Loucy (cell line): ENCODE measurements around the gene PLXNB1.

ENCODE experiments used
- H2AFZ ChIP-seq: fragments of 200-600 bp; sonication (generic); 2 replicates; pipeline ENCODE4 v1.6.0; 2016; ENCODE audit warnings: antibody characterized with exemption, mild to moderate bottlenecking, low read length, moderate library complexity
- H3F3A ChIP-seq: fragments of 200-600 bp; 2 replicates; pipeline ENCODE4 v1.6.0; 2016; ENCODE audit warnings: antibody characterized with exemption, low read depth, mild to moderate bottlenecking
- H3K27me3 ChIP-seq: fragments of 200-600 bp; sonication (generic); 2 replicates; pipeline ENCODE4 v1.6.1; 2014; ENCODE audit warnings: low read length, mild to moderate bottlenecking; ENCODE audit not compliant: insufficient read depth, poor library complexity, severe bottlenecking
- H3K36me3 ChIP-seq: fragments of 200-600 bp; sonication (generic); 2 replicates; pipeline ENCODE4 v1.6.1; 2016; ENCODE audit warnings: low read length; ENCODE audit not compliant: insufficient read depth
- H3K4me1 ChIP-seq: fragments of 200-600 bp; sonication (generic); 2 replicates; pipeline ENCODE4 v1.5.1; 2014; ENCODE audit warnings: low read length, mild to moderate bottlenecking; ENCODE audit not compliant: insufficient read depth, poor library complexity, severe bottlenecking
- H3K4me2 ChIP-seq: fragments of 200-600 bp; sonication (generic); 2 replicates; pipeline ENCODE4 v1.6.0; 2014; ENCODE audit warnings: antibody characterized with exemption, low read length, low read depth, mild to moderate bottlenecking; ENCODE audit not compliant: poor library complexity, severe bottlenecking
- H3K4me3 ChIP-seq: fragments of 200-600 bp; sonication (generic); 2 replicates; pipeline ENCODE4 v1.5.1; 2014; ENCODE audit warnings: low read length, mild to moderate bottlenecking, mixed read lengths; ENCODE audit not compliant: poor library complexity, severe bottlenecking
- H3K79me2 ChIP-seq: fragments of 200-600 bp; sonication (generic); 2 replicates; pipeline ENCODE4 v1.6.1; 2014; ENCODE audit warnings: low read length; ENCODE audit not compliant: insufficient read depth
- H3K9ac ChIP-seq: fragments of 200-600 bp; sonication (generic); 2 replicates; pipeline ENCODE4 v1.6.0; 2014; ENCODE audit warnings: mild to moderate bottlenecking, low read depth, low read length, moderate library complexity; ENCODE audit not compliant: poor library complexity, severe bottlenecking
- H3K9me2 ChIP-seq: fragments of 200-600 bp; sonication (generic); replicated peaks from 2 replicates; pipeline ENCODE4 v1.6.1; 2016; ENCODE audit warnings: low read depth, low read length, mixed read lengths
- H3K9me3 ChIP-seq: fragments of 200-600 bp; sonication (generic); 2 replicates; pipeline ENCODE4 v1.6.1; 2014; ENCODE audit warnings: mild to moderate bottlenecking, antibody characterized with exemption, low read length, low read depth; ENCODE audit not compliant: insufficient read depth
- H4K20me1 ChIP-seq: fragments of 200-600 bp; sonication (generic); 2 replicates; pipeline ENCODE4 v1.6.0; 2014; ENCODE audit warnings: antibody characterized with exemption, low read length, mild to moderate bottlenecking; ENCODE audit not compliant: insufficient read depth, poor library complexity, severe bottlenecking
- EZH2phosphoT487 ChIP-seq: fragments of 200-600 bp; IDR thresholded peaks from 2 replicates; pipeline ENCODE4 v1.6.1; 2018; ENCODE audit warnings: antibody characterized with exemption, mild to moderate bottlenecking, moderate library complexity, borderline replicate concordance
- TF ChIP-seq, protein P1 (sequence below): fragments of 200-600 bp; sonication (generic); conservative IDR thresholded peaks from 2 replicates; pipeline ENCODE4 v1.5.1; 2014; ENCODE audit warnings: mild to moderate bottlenecking, antibody characterized with exemption, low read length

Gene PLXNB1

DNA sequence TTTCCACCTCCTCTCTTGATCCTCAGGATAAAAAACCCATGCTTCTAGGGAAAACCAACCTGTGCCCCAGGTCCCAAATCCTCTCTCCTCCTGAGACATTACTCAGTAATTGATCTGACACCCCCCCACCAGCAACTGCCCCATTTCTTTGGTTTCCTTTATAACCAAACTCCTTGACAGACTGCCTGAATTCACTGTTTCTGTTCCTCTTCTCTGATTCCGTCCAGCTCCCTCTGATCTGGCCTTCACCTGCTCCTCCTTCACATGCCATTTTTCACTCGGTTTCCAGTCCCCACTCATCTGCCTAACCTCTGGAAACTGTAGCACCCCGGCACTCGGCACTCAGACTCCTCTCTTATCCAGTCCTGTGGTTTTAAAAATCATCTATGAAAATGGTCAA lies 7.9 kb upstream of the PLXNB1 start:
- Histone ChIP-seq H2AFZ (no peak overlapping the region), H3K36me3 (peaks cover 3% of the 10 kb centered on the region; the same call in 1 of the 2 replicates), H3K27me3 (no peaks in the 10 kb centered on the region), H3K9ac (peak overlapping the region; percentile 0), H3K4me2 (peak overlapping the region; percentile 61), H3K9me3 (no peaks in the 10 kb centered on the region), H3K9me2 (no peaks in the 10 kb centered on the region), H4K20me1 (peaks cover 21% of the 10 kb centered on the region), H3K4me3 (no peak overlapping the region), H3F3A (no peaks in the 10 kb centered on the region), H3K4me1 (peaks cover 23% of the 10 kb centered on the region), H3K79me2 (peaks cover 47% of the 10 kb centered on the region)
- TF ChIP-seq, protein P1, sequence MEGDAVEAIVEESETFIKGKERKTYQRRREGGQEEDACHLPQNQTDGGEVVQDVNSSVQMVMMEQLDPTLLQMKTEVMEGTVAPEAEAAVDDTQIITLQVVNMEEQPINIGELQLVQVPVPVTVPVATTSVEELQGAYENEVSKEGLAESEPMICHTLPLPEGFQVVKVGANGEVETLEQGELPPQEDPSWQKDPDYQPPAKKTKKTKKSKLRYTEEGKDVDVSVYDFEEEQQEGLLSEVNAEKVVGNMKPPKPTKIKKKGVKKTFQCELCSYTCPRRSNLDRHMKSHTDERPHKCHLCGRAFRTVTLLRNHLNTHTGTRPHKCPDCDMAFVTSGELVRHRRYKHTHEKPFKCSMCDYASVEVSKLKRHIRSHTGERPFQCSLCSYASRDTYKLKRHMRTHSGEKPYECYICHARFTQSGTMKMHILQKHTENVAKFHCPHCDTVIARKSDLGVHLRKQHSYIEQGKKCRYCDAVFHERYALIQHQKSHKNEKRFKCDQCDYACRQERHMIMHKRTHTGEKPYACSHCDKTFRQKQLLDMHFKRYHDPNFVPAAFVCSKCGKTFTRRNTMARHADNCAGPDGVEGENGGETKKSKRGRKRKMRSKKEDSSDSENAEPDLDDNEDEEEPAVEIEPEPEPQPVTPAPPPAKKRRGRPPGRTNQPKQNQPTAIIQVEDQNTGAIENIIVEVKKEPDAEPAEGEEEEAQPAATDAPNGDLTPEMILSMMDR = no peak
- TF ChIP-seq EZH2phosphoT487 = no peak

DNA sequence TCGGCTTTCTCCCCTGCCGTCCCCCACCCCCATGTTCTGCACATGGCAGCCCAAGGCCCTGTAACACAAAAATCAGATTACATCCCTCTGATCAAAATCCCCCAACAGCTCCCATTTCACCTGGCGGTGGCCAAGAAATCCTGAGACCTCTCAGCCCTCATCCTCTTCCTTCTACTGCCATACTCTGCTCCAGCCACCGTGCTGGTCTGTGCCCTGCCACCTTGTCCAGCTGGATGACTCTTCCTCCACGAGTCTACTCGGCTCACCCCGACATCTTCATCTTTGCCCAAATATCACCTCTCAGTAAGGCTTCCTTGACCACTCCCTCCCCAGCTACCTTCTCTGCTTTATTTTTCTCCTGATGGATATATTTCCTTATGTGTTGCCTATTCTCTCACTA lies 7.0 kb upstream of the PLXNB1 start:
- peaks cover 19% of the 10 kb centered on the region for H3K4me1 ChIP-seq
- H3K9me3 ChIP-seq = no peaks in the 10 kb centered on the region
- H3K9me2 ChIP-seq = no peaks in the 10 kb centered on the region
- no peaks in the 10 kb centered on the region for H3K27me3 ChIP-seq
- H3K9ac ChIP-seq = peak overlapping the region; percentile 0
- peaks cover 14% of the 10 kb centered on the region for H4K20me1 ChIP-seq
- H3K4me3 ChIP-seq = no peak overlapping the region
- no peak overlapping the region for H2AFZ ChIP-seq
- H3K36me3 ChIP-seq = no peaks in the 10 kb centered on the region
- H3K79me2 ChIP-seq = peaks cover 38% of the 10 kb centered on the region
- H3F3A ChIP-seq = no peaks in the 10 kb centered on the region
- TF ChIP-seq, protein P1 = no peak
- no peak for TF ChIP-seq EZH2phosphoT487
- peak overlapping the region; percentile 32 for H3K4me2 ChIP-seq

DNA sequence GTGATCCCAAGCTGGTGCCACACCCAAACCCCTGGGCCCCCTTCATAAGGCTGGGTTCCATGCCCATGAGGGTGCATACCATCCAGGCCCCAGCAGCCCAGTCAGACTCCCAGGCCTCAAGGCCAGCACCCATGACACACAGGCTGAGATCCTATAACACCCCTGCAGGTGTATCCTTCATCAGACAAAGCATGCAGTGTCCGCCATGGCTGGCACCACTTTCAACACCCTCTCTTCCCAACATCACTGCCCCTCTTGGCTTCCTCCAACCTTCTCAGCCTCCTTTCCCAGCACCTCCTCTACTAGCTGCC lies 6.5 kb upstream of the PLXNB1 start:
- no peaks in the 10 kb centered on the region for H3F3A ChIP-seq
- no peaks in the 10 kb centered on the region for H3K27me3 ChIP-seq
- peak overlapping the region; percentile 2 for H3K4me3 ChIP-seq
- no peaks in the 10 kb centered on the region for H3K36me3 ChIP-seq
- H4K20me1 ChIP-seq = peaks cover 10% of the 10 kb centered on the region
- peak overlapping the region; percentile 32 for H3K4me2 ChIP-seq
- peaks cover 33% of the 10 kb centered on the region for H3K79me2 ChIP-seq
- H3K9me3 ChIP-seq = no peaks in the 10 kb centered on the region
- no peak overlapping the region for H2AFZ ChIP-seq
- H3K4me1 ChIP-seq = peaks cover 15% of the 10 kb centered on the region
- peak overlapping the region; percentile 0 for H3K9ac ChIP-seq
- no peaks in the 10 kb centered on the region for H3K9me2 ChIP-seq
- TF ChIP-seq, protein P1 = no peak
- TF ChIP-seq EZH2phosphoT487 = no peak
